ENCODE results near the gene SCYL3.
"Not testable (repeated sequence)": the region's sequence is repeated elsewhere in the genome, so short reads cannot be mapped to it uniquely, and the experiment has no call there.

SCYL3 gene

DNA sequence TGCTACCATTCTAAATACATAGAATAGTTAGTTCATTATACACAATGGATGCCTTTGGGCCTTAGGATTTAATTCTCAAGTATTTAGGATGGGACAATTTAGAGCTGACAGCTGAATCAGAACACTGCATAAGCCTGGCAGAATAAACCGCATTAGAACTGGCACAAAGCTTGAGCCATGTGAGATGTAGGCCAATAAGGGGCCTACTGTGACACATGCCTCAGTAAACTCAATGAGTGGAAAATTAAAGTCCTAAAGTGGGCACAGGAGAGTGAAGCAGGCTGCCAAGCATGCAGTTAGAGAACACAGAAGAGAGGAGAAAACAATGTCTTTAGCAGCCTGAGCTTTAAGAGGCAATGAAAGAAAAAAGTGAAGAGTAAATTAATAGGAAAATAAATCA lies 24.3 kb downstream of the SCYL3 start:
- no peak for DNase-seq

DNA sequence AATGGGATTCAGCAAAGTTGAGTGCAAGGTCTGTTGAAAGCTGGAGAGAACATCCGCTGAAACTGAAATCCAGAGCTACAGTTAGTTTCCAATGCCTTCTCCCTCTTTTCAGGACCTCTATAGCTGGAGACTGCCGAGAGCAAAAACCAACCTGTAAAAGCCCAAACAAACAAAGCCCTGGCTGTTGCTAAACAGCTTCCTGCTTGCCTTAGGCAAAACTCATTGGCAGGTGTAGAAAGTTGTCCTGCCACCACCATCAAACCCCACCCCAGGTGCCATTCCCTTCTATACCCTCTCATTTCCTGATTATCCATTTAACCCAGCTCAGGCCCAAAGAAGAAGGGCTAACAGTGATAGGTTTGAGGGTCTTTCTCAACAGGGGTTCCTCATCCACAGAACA lies 24.7 kb downstream of the SCYL3 start:
- no peak for DNase-seq

DNA sequence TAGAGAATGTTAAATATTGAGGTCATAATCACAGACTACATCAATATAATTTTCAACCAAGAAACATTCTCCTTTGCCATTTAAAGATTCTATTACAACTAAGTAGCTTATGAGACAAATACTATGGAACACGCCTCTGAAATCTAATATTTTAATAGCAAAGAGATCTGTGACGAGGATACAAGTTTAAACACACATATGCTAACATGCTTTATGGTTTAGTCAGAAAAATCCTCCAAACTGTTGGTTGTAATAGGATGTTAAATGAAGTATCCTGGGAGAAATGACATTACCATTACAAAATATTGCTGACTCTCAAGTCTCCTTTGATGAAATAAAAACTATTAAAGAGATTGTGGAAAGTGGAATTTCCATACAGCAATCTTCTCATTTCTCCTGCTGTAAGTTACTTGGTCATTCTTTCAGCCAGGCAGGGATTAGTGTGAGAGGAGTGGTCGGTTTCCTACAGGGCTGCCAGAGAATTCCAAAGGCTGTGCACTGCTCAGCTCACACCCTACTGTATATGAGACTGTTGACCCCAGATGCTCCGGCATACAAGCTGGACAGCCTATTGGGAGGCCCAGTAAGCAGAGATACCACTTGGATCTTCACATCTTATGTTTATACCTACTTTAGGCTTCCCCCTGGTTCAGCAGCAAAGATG lies 26.6 kb downstream of the SCYL3 start:
- DNase-seq: no peak

DNA sequence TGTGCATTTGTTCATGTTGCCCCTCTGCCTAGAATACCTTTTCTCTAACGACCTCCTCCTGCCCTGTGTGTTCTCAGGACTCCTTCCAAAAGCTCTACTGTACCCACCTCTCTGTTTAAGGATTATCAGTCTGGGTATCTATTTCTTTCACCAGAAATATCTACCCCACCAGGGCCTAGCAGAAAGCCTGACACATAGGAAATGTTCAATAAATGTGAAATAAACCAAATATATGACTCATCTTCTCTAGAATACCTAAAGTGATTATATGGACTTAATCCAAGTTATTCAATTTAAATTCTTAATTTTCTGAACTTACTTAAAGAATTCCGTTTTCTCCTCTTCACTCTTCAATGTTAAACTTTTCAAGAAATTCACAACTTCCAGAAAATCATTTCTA lies 27.1 kb downstream of the SCYL3 start:
- no peak for DNase-seq

DNA sequence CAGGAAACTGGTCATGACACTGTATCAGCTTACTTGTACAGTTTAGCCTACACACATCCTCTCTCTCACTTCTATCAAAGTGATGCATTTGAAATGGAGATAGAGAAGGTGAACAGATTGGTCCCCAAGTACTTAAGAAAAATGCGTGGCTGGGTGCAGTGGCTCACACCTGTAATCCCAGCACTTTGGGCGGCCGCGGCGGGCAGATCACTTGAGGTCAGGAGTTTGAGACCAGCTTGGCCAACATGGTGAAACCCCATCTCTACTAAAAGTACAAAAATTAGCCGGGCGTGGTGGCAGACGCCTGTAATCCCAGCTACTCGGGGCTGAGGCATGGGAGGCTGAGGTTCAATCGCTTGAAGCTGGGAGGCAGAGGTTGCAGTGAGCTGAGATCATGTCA lies 29.2 kb downstream of the SCYL3 start:
- DNase-seq: not testable (repeated sequence)

- DNase-seq: no peak
Observed at GRCh38 chr1:169860750-169861149, 32.9 kb downstream of the SCYL3 start.

DNA sequence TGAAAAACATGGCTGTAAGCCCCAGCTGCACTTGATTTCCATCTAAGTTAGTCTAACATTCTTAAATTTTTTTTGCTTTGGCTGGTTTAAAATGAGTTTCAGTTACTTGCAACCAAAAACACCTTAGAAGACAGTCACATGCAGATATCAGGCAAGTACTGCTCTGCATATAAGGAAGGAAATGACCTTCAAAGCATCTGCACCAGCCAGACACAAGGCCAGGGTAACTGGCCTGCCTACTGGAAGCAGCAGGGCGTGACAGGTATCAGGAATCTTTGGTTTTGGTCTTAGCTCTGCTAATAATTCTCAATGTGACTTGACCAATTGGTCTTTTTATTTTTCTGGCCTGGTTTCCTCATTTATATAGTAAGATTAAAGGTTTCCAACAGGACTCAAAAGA lies 33.5 kb downstream of the SCYL3 start:
- no peak for DNase-seq

GRCh38 chr1:169859001-169859400 lies 34.7 kb downstream of the SCYL3 start:
- DNase-seq: no peak

DNA sequence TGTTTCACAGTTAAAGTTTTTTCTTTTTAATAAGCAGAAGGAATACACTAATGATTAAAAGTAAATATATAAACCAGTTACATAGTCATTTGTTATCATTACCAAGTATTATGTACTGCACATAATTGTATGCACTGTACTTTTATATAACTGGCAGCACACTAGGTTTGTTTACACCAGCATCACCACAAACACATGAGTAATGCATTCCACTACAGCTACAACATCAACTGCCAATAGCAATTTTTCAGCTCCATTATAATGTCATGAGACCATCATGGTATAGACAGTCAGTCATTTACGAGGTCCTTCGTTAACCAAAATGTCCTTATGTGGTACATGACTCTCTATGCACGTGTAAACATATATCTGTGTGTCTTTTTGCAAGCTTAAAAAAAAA lies 35.2 kb downstream of the SCYL3 start:
- no peak for DNase-seq

DNA sequence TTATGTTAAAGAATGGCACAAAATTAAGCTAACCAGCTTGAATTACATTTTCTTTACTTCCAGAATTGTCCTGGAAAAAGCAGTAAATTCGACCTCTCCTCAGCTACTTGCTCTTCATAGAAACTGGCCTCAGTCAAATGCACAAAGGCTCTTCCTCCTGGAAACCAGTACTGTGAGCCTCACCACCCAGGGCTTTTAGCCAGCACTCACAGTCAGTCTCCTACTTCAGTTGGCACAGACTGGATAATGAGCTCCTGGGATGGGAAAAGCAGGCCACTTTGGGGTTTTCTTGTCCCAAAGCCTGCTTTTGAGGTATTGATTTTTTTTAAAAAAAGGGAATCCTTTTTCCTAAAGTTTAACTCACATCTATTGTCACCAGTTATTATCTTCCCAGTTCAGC lies 40.4 kb downstream of the SCYL3 start:
- no peak for DNase-seq

DNA sequence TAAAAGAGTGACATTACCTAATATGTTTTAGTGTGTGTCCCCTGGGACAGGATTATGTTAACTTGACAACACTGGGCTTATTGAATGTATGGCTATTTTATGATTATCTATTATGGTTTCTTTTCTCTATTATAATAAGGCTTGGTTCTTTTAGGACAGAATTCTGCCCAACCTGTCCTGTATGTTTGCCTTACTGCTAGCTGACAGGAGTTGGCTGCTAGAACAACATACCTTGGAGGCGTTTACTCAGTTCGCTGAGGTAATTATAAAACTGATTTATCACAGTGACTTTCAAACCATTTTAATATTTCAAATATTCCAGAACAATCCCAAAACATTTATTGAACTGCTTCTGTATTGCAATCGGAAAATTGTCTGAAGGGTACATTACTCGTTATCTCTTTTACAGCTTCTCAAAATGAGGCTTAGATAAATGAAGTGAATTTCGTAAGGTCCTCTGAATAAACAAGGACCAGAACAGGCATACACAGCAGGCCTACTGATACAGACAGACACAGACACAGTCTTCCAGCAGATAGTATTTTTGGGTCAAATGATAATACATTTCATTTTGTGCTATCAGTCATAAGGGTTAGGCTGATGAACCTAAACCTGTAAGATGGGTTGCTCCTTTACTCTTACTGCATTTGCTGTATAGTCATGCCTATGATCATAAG lies 44.2 kb downstream of the SCYL3 start:
- DNase-seq: no peak

GRCh38 chr1:169848456-169848855 lies 45.2 kb downstream of the SCYL3 start:
- no peak for DNase-seq

GRCh38 chr1:169844941-169845608 lies 48.6 kb downstream of the SCYL3 start:
- no peak for DNase-seq

DNA sequence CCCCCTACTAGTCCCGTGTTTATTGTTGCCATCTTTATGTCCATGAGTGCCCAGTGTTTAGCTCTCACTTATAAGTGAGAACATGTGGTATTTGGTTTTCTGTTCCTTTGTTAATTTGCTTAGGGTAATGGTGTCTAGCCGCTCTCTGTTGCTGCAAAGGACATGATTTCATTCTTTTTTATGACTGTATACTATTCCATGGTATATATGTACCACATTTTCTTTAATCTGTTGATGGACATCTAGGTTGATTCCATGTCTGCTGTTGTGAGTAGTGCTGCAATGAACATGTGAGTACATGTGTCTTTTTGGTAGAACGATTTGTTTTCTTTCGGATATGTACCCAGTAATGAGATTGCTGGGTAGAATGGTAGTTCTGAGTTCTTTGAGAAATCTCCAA lies 54.8 kb downstream of the SCYL3 start:
- DNase-seq: no peak

GRCh38 chr1:169836198-169836597 lies 57.5 kb downstream of the SCYL3 start:
- DNase-seq: no peak

GRCh38 chr1:169835647-169836046 lies 58.0 kb downstream of the SCYL3 start:
- no peak for DNase-seq

- no peak for DNase-seq
Observed at GRCh38 chr1:169834869-169835268, 58.8 kb downstream of the SCYL3 start.

DNA sequence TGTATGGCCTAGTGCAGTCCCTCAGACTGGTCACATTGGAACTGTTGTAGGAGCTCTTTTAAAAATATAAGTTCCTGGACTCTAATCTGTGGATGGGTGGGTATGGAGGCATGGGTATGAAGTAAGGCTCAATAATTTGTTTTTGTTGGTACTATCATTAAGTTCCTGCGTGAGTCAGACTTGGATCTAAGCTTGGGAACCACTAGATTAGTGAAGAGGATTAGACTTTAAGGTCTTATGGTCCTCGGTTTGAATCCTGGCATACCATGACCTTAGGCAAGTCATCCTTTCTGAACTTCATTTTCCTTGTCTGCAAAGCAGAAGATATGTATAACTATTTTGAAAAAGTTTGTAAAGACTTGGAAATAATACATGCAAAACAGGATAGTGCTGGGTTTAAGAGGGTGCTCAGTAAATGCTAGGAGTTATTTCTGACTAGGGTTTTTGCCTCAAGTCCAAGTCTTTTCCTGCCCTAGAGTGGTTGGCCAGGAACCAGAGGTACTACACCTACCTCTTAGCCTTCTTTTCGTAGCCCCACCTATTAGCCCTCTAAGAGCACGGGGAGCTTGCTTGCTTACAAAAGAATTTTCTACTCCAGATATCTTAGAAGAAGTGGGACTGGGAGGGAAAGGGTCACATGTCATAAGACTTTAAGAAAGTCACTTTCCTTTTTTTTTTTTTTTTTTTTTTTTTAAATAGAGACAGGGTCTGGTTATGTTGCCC lies 60.4 kb downstream of the SCYL3 start:
- DNase-seq: no peak

DNA sequence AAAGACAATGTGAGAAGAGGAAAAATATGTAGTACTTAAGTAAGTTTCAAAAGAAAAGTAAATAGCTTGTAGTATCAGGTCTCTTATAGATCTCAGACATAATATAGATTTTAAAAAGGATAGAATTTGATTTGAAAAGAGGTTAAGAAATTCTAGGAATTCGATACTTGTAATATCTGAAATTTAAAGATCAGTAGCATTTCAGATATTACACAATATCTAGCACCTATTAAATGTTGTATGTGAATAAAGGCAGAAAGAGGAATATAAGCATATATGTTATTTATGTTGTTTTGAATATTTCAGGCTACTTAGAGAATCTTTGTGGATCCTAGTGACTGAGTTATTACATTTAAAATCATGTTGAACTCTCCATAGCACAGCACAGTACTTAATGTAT lies 64.0 kb downstream of the SCYL3 start:
- no peak for DNase-seq

GRCh38 chr1:169824153-169824552 lies 69.5 kb downstream of the SCYL3 start:
- DNase-seq: no peak

GRCh38 chr1:169821500-169821899 lies 72.2 kb downstream of the SCYL3 start:
- no peak for DNase-seq

- DNase-seq: no peak
Observed at GRCh38 chr1:169816617-169817016, 77.1 kb downstream of the SCYL3 start.

DNA sequence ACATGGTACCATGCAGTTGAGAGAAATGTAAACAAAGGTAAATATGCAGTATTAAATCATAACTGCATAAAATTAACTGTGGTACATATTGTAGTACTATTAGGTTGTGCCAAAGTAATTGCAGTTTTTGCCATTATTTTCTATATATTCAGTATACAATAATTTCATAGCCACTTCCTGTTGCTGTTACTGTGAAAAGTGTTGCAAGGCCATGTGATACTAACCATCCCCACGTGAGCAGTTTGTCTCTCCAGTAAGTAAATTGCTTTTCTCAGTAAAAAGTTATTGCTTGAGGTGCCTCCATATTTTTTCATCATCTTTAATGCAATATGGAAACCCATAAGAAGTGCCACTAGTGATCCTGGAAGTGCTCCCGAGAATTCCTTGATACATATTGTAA lies 79.4 kb downstream of the SCYL3 start:
- no peak for DNase-seq

- DNase-seq: no peak
Observed at GRCh38 chr1:169812131-169812530, 81.6 kb downstream of the SCYL3 start.
